Stimulated activated naive CD8-positive, alpha-beta T cell treated with anti-CD3 and anti-CD28 coated beads, Interleukin-15, Interleukin-2, amounts not matched to agents 100 ng/mL and 50 ng/mL, for 24 hours (primary cell): ENCODE results near the gene IL22RA1.

Experiments used
- H3K27ac Mint-ChIP-seq: one replicate; pipeline ENCODE4 v1.8.0; 2021; ENCODE audit warnings: mild to moderate bottlenecking, mixed read lengths
- H3K27me3 Mint-ChIP-seq: one replicate; pipeline ENCODE4 v1.8.0; 2021; ENCODE audit warnings: mixed read lengths
- H3K36me3 Mint-ChIP-seq: one replicate; pipeline ENCODE4 v1.8.0; 2021; ENCODE audit warnings: low read depth, mixed read lengths
- H3K4me1 Mint-ChIP-seq: one replicate; pipeline ENCODE4 v1.8.0; 2021; ENCODE audit warnings: low read depth, mixed read lengths
- H3K4me3 Mint-ChIP-seq: one replicate; pipeline ENCODE4 v1.8.0; 2021; ENCODE audit warnings: mild to moderate bottlenecking, mixed read lengths
- H3K9me3 Mint-ChIP-seq: one replicate; pipeline ENCODE4 v1.8.0; 2021; ENCODE audit warnings: mixed read lengths

Gene IL22RA1

GRCh38 chr1:24096009-24096738 lies 46.8 kb downstream of the IL22RA1 start:
- no peak overlapping the region for H3K27ac Mint-ChIP-seq
- H3K9me3 Mint-ChIP-seq: no peaks in the 10 kb centered on the region
- no peaks in the 10 kb centered on the region for H3K27me3 Mint-ChIP-seq
- no peaks in the 10 kb centered on the region for H3K36me3 Mint-ChIP-seq
- no peak overlapping the region for H3K4me3 Mint-ChIP-seq
- H3K4me1 Mint-ChIP-seq: peaks cover 4% of the 10 kb centered on the region

- peaks cover 4% of the 10 kb centered on the region for H3K4me1 Mint-ChIP-seq
- H3K27me3 Mint-ChIP-seq: no peaks in the 10 kb centered on the region
- no peak overlapping the region for H3K27ac Mint-ChIP-seq
- H3K36me3 Mint-ChIP-seq: no peaks in the 10 kb centered on the region
- H3K4me3 Mint-ChIP-seq: no peak overlapping the region
- H3K9me3 Mint-ChIP-seq: no peaks in the 10 kb centered on the region
These were observed 47.6 kb downstream of the IL22RA1 start for GRCh38 chr1:24095140-24095859.

- Mint-ChIP-seq H3K27ac (no peak overlapping the region), H3K9me3 (no peaks in the 10 kb centered on the region), H3K27me3 (no peaks in the 10 kb centered on the region), H3K4me3 (no peak overlapping the region), H3K4me1 (peaks cover 4% of the 10 kb centered on the region), H3K36me3 (no peaks in the 10 kb centered on the region)
These were observed 48.4 kb downstream of the IL22RA1 start for GRCh38 chr1:24094554-24094953.

- no peaks in the 10 kb centered on the region for H3K9me3 Mint-ChIP-seq
- H3K36me3 Mint-ChIP-seq: no peaks in the 10 kb centered on the region
- H3K4me1 Mint-ChIP-seq: peaks cover 4% of the 10 kb centered on the region
- no peaks in the 10 kb centered on the region for H3K27me3 Mint-ChIP-seq
- no peak overlapping the region for H3K27ac Mint-ChIP-seq
- H3K4me3 Mint-ChIP-seq: no peak overlapping the region
These were observed 49.2 kb downstream of the IL22RA1 start for GRCh38 chr1:24093732-24094131.

- no peaks in the 10 kb centered on the region for H3K27me3 Mint-ChIP-seq
- no peaks in the 10 kb centered on the region for H3K9me3 Mint-ChIP-seq
- H3K36me3 Mint-ChIP-seq: no peaks in the 10 kb centered on the region
- no peak overlapping the region for H3K4me3 Mint-ChIP-seq
- H3K27ac Mint-ChIP-seq: no peak overlapping the region
- peaks cover 4% of the 10 kb centered on the region for H3K4me1 Mint-ChIP-seq
These were observed 50.0 kb downstream of the IL22RA1 start for GRCh38 chr1:24092979-24093378.

- Mint-ChIP-seq H3K4me1 (peaks cover 4% of the 10 kb centered on the region), H3K27ac (no peak overlapping the region), H3K27me3 (no peaks in the 10 kb centered on the region), H3K36me3 (no peaks in the 10 kb centered on the region), H3K4me3 (no peak overlapping the region), H3K9me3 (no peaks in the 10 kb centered on the region)
These were observed 50.9 kb downstream of the IL22RA1 start for GRCh38 chr1:24091971-24092482.

- H3K36me3 Mint-ChIP-seq: no peaks in the 10 kb centered on the region
- H3K4me3 Mint-ChIP-seq: no peak overlapping the region
- H3K27me3 Mint-ChIP-seq: no peaks in the 10 kb centered on the region
- no peak overlapping the region for H3K27ac Mint-ChIP-seq
- H3K4me1 Mint-ChIP-seq: peaks cover 4% of the 10 kb centered on the region
- H3K9me3 Mint-ChIP-seq: no peaks in the 10 kb centered on the region
These were observed 52.2 kb downstream of the IL22RA1 start for GRCh38 chr1:24090736-24091135.

GRCh38 chr1:24089743-24090555 lies 53.0 kb downstream of the IL22RA1 start:
- Mint-ChIP-seq H3K4me1 (peaks cover 4% of the 10 kb centered on the region), H3K9me3 (no peaks in the 10 kb centered on the region), H3K4me3 (no peak overlapping the region), H3K27ac (no peak overlapping the region), H3K27me3 (no peaks in the 10 kb centered on the region), H3K36me3 (no peaks in the 10 kb centered on the region)

- Mint-ChIP-seq H3K36me3 (no peaks in the 10 kb centered on the region), H3K4me3 (no peak overlapping the region), H3K4me1 (peaks cover 4% of the 10 kb centered on the region)
These were observed 53.8 kb downstream of the IL22RA1 start for GRCh38 chr1:24089027-24089742.

GRCh38 chr1:24086466-24086865 lies 56.5 kb downstream of the IL22RA1 start:
- H3K4me3 Mint-ChIP-seq: no peak overlapping the region

More at GRCh38 chr1:24089027-24089742, 53.8 kb downstream of the IL22RA1 start:
- Mint-ChIP-seq H3K27ac (no peak overlapping the region), H3K27me3 (no peaks in the 10 kb centered on the region), H3K9me3 (no peaks in the 10 kb centered on the region)

GRCh38 chr1:24085546-24085945 lies 57.4 kb downstream of the IL22RA1 start:
- no peaks in the 10 kb centered on the region for H3K4me1 Mint-ChIP-seq
- no peak overlapping the region for H3K4me3 Mint-ChIP-seq
- H3K27me3 Mint-ChIP-seq: no peaks in the 10 kb centered on the region
- no peak overlapping the region for H3K27ac Mint-ChIP-seq
- H3K36me3 Mint-ChIP-seq: no peaks in the 10 kb centered on the region
- H3K9me3 Mint-ChIP-seq: no peaks in the 10 kb centered on the region

More at GRCh38 chr1:24086466-24086865, 56.5 kb downstream of the IL22RA1 start:
- H3K27ac Mint-ChIP-seq: no peak overlapping the region
- no peaks in the 10 kb centered on the region for H3K36me3 Mint-ChIP-seq
- no peaks in the 10 kb centered on the region for H3K4me1 Mint-ChIP-seq
- H3K27me3 Mint-ChIP-seq: no peaks in the 10 kb centered on the region
- no peaks in the 10 kb centered on the region for H3K9me3 Mint-ChIP-seq

- H3K36me3 Mint-ChIP-seq: no peaks in the 10 kb centered on the region
- no peaks in the 10 kb centered on the region for H3K9me3 Mint-ChIP-seq
- H3K27ac Mint-ChIP-seq: no peak overlapping the region
- H3K4me1 Mint-ChIP-seq: no peaks in the 10 kb centered on the region
- no peaks in the 10 kb centered on the region for H3K27me3 Mint-ChIP-seq
- no peak overlapping the region for H3K4me3 Mint-ChIP-seq
These were observed 57.9 kb downstream of the IL22RA1 start for GRCh38 chr1:24085007-24085406.

GRCh38 chr1:24084050-24084449 lies 58.9 kb downstream of the IL22RA1 start:
- Mint-ChIP-seq H3K4me1 (no peaks in the 10 kb centered on the region), H3K36me3 (no peaks in the 10 kb centered on the region), H3K9me3 (no peaks in the 10 kb centered on the region), H3K4me3 (no peak overlapping the region), H3K27ac (no peak overlapping the region), H3K27me3 (no peaks in the 10 kb centered on the region)

GRCh38 chr1:24082372-24082771 lies 60.6 kb downstream of the IL22RA1 start:
- H3K36me3 Mint-ChIP-seq: no peaks in the 10 kb centered on the region
- H3K4me1 Mint-ChIP-seq: no peaks in the 10 kb centered on the region
- no peak overlapping the region for H3K27ac Mint-ChIP-seq
- H3K4me3 Mint-ChIP-seq: no peak overlapping the region
- no peaks in the 10 kb centered on the region for H3K27me3 Mint-ChIP-seq
- no peaks in the 10 kb centered on the region for H3K9me3 Mint-ChIP-seq
